Adrenal gland (tissue), 12 donors: ENCODE measurements around the gene INKA1. TPM values are rescaled to one million over a fixed set of nuclear protein-coding genes. Genes with fewer than 3 reads are reported as not detected.

Experiments
- DNase-seq, 7 donors: peaks; one replicate each; pipeline ENCODE4 v3.0.0-alpha.2; 2019 to 2020
- H3K27ac ChIP-seq, 5 donors: fragments of 200-600 bp; sonication (generic) in 4 of 5; 1 replicate in 3 of 5; 2 replicates in 2 of 5; pipeline versions ENCODE4 v1.5.1 to v1.8.0; 2016 to 2020; ENCODE audit warnings: mild to moderate bottlenecking in 1 of 5
- H3K27me3 ChIP-seq: fragments of 200-600 bp; 2 replicates; pipeline ENCODE4 v1.8.0; 2021
- H3K36me3 ChIP-seq, 2 donors: fragments of 200-600 bp; replicated peaks in 1 of 2; 1 replicate in 1 of 2; 2 replicates in 1 of 2; pipeline versions ENCODE4 v1.5.1 to v1.8.0; 2018 to 2022
- H3K4me1 ChIP-seq, 2 donors: fragments of 200-600 bp; replicated peaks in 1 of 2; 1 replicate in 1 of 2; 2 replicates in 1 of 2; pipeline versions ENCODE4 v1.5.1 to v1.8.0; 2018 to 2021
- H3K4me3 ChIP-seq, 4 donors: fragments of 200-600 bp; sonication (generic) in 3 of 4; one replicate each; pipeline ENCODE4 v1.5.1; 2016 to 2018
- H3K9me3 ChIP-seq, 3 donors: fragments of 200-600 bp; sonication (generic) in 1 of 3; replicated peaks in 1 of 3; 1 replicate in 2 of 3; 2 replicates in 1 of 3; pipeline versions ENCODE4 v1.5.1 to v1.8.0; 2016 to 2021
- CTCF ChIP-seq, 6 experiments: fragments of 450-650 bp in 4 of 6; fragments of 200-600 bp in 2 of 6; sonication (generic) in 1 of 6; IDR thresholded peaks; 1 replicate in 5 of 6; 2 replicates in 1 of 6; pipeline versions ENCODE4 v1.5.1 to v1.8.0; 2016 to 2021; ENCODE audit warnings: antibody characterized with exemption in 6 of 6, mild to moderate bottlenecking in 2 of 6, moderate library complexity in 1 of 6
- WGBS, 4 donors: extraction: QIAGEN DNeasy Blood & Tissue Kit in 2 of 4; methylation state at CpG; one replicate each; pipeline versions ENCODE4 v1.1.5 to v1.1.7; 2013 to 2017; 5-methylcytosine and 5-hydroxymethylcytosine counted together
- intact Hi-C, 2 donors: fragments of 100-400 bp; cut with DNase I; formaldehyde crosslinking; loops; one replicate each; pipeline versions ENCODE4 v1.14.1 to v1.15.0; 2022 to 2023
- microRNA-seq, 3 donors: library from miRNA; unstranded; fragments of <30 nt; microRNA quantifications; one replicate each; pipeline ENCODE4, GENCODE V29; 2017 to 2020
- polyA plus RNA-seq, 3 donors: library from polyadenylated mRNA; stranded (reverse); fragments of 200-250 nt in 2 of 3; fragments of 350-450 nt in 1 of 3; fragmentation: Illumina TruSeq in 1 of 3; extraction: RNeasy Lipid Tissue Mini Kit (QIAGEN cat#74804) in 1 of 3; gene quantifications; one replicate each; pipeline ENCODE4 v1.2.3, GENCODE V29; 2013 to 2014
- small RNA-seq, 2 donors: library from RNA; depleted of rRNA; stranded (forward); fragments of <200 nt; gene quantifications; one replicate each; pipeline ENCODE3, GENCODE V24; 2016
- total RNA-seq, 9 donors: library from RNA; depleted of rRNA in 4 of 9; stranded (reverse); fragments of >200 nt in 4 of 9; fragments of 120-200 nt in 1 of 9; fragmentation: NEBNext Ultra II Directional in 1 of 9; extraction: Animal tissue kit (Norgen Biotek cat#: 25700) in 1 of 9; gene quantifications; one replicate each; pipeline versions ENCODE4 v1.1.0 to v1.2.4, GENCODE V29; 2013 to 2023
- donor health status: healthy with polysubstance abuse.
- donor health status: Bipolar disorder and iron deficiency.
- donor health status: DM: yes; HTN: yes; CAD: no.
- donor health status: DM: no; HTN: no; CAD: no.
- donor health status: DM: no; HTN: no; CAD: no.
- donor health status: DM: yes; HTN: yes; CAD: no.

The INKA1 gene
- total and polyA plus RNA-seq, 12 donors: 0.35 to 15.2 (median 3.4) TPM

GRCh38 chr3:49845694-49846093 is 42.6 kb downstream of the INKA1 start:
- WGBS, 4 donors: 82 to 98% (median 88%) methylated on average over 3 of the region's 3 CpGs
- intact Hi-C loops: loop anchor here in 1 of 2 donors (2.0 kb wide), 1 partner anchor 49 kb away; no protein-coding TSS in a partner anchor
- H3K4me1 ChIP-seq: no peaks in the 10 kb centered on the region
- H3K9me3 ChIP-seq: no peaks in the 10 kb centered on the region
- no peak overlapping the region for H3K27ac ChIP-seq
- no peak for DNase-seq
- no peaks in the 10 kb centered on the region for H3K27me3 ChIP-seq
- H3K36me3 ChIP-seq: no peaks in the 10 kb centered on the region
- H3K4me3 ChIP-seq: no peak overlapping the region
- no peak for TF ChIP-seq CTCF (IDR thresholded peaks at IDR 0.05)

Small RNA genes within 50 kb of the gene (microRNA-seq; reads per million reads assigned to microRNA genes)
- gene MIR5193: 0 to 1.3 (median 0.38) reads per million in 3 donors

Small RNA genes within 50 kb of the gene (small RNA-seq; reads per million reads assigned to genes)
- gene COX6CP14: 0 reads per million in 2 donors

Other genes with a start within 250 kb of the INKA1 start
- 1 to 10 TPM in 8 of 9 donors, under 1 TPM in 1; 0.72 to 4.6 (median 1.6) TPM for gene BSN, start 248.8 kb upstream of the INKA1 start, total RNA-seq
- 1 to 10 TPM in 2 of 3 donors, under 1 TPM in 1; 0.27 to 3.9 (median 1.3) TPM for gene BSN, start 248.8 kb upstream of the INKA1 start, polyA plus RNA-seq
- gene APEH, start 128.9 kb upstream of the INKA1 start, total RNA-seq: 100 to 1,000 TPM in 7 of 9 donors, 10 to 100 TPM in 2; 86.6 to 166 (median 128) TPM
- 100 to 1,000 TPM in 1 of 3 donors, 10 to 100 TPM in 2; 36.5 to 124 (median 45.9) TPM for gene APEH, start 128.9 kb upstream of the INKA1 start, polyA plus RNA-seq
- 10 to 100 TPM; 13.4 to 92.0 (median 45.0) TPM for gene MST1, start 113.8 kb upstream of the INKA1 start, total RNA-seq
- gene MST1, start 113.8 kb upstream of the INKA1 start, polyA plus RNA-seq: 100 to 1,000 TPM in 2 of 3 donors, 1 to 10 TPM in 1; 7.5 to 241 (median 240) TPM
- 10 to 100 TPM; 19.5 to 62.3 (median 37.3) TPM for gene RNF123, start 113.7 kb upstream of the INKA1 start, total RNA-seq
- 10 to 100 TPM; 35.1 to 59.6 (median 48.8) TPM for gene RNF123, start 113.7 kb upstream of the INKA1 start, polyA plus RNA-seq
- 1 to 10 TPM in 3 of 9 donors, under 1 TPM in 3, not detected in 3; 0.28 to 1.3 (median 0.79) TPM for gene AMIGO3, start 83.6 kb upstream of the INKA1 start, total RNA-seq
- 1 to 10 TPM in 2 of 3 donors, not detected in 1; 2.2 to 3.0 TPM for gene AMIGO3, start 83.6 kb upstream of the INKA1 start, polyA plus RNA-seq
- 100 to 1,000 TPM in 1 of 9 donors, 10 to 100 TPM in 8; 22.3 to 141 (median 30.4) TPM for gene GMPPB, start 79.3 kb upstream of the INKA1 start, total RNA-seq
- gene GMPPB, start 79.3 kb upstream of the INKA1 start, polyA plus RNA-seq: 10 to 100 TPM; 11.2 to 38.5 (median 20.2) TPM
- gene IP6K1, start 16.7 kb upstream of the INKA1 start, total RNA-seq: 10 to 100 TPM; 25.6 to 73.9 (median 50.9) TPM
- gene IP6K1, start 16.7 kb upstream of the INKA1 start, polyA plus RNA-seq: 10 to 100 TPM; 12.3 to 29.5 (median 14.2) TPM
- gene CDHR4, start 3.4 kb upstream of the INKA1 start, total RNA-seq: under 1 TPM in 2 of 9 donors, not detected in 7; 0.23 to 0.25 TPM
- gene CDHR4, start 3.4 kb upstream of the INKA1 start, polyA plus RNA-seq: under 1 TPM in 1 of 3 donors, not detected in 2; 0.17 TPM
- 100 to 1,000 TPM in 1 of 9 donors, 10 to 100 TPM in 8; 27.8 to 102 (median 52.3) TPM for gene UBA7, start 10.7 kb downstream of the INKA1 start, total RNA-seq
- 100 to 1,000 TPM in 2 of 3 donors, 10 to 100 TPM in 1; 17.5 to 232 (median 136) TPM for gene UBA7, start 10.7 kb downstream of the INKA1 start, polyA plus RNA-seq
- gene TRAIP, start 53.3 kb downstream of the INKA1 start, total RNA-seq: 1 to 10 TPM in 8 of 9 donors, under 1 TPM in 1; 0.60 to 6.9 (median 2.3) TPM
- gene TRAIP, start 53.3 kb downstream of the INKA1 start, polyA plus RNA-seq: 1 to 10 TPM; 2.1 to 3.3 (median 2.2) TPM
- gene CAMKV, start 66.6 kb downstream of the INKA1 start, total RNA-seq: 1 to 10 TPM in 2 of 9 donors, under 1 TPM in 3, not detected in 4; 0.27 to 1.5 (median 0.67) TPM
- 1 to 10 TPM in 1 of 3 donors, under 1 TPM in 2; 0.27 to 1.1 (median 0.55) TPM for gene CAMKV, start 66.6 kb downstream of the INKA1 start, polyA plus RNA-seq
- gene MST1R, start 100.6 kb downstream of the INKA1 start, total RNA-seq: 1 to 10 TPM in 1 of 9 donors, under 1 TPM in 7, not detected in 1; 0.33 to 1.2 (median 0.60) TPM
- 1 to 10 TPM in 2 of 3 donors, under 1 TPM in 1; 0.18 to 2.5 (median 2.0) TPM for gene MST1R, start 100.6 kb downstream of the INKA1 start, polyA plus RNA-seq
- 10 to 100 TPM; 11.5 to 21.9 (median 14.6) TPM for gene MON1A, start 126.5 kb downstream of the INKA1 start, total RNA-seq
- 10 to 100 TPM; 10.6 to 14.2 (median 12.9) TPM for gene MON1A, start 126.5 kb downstream of the INKA1 start, polyA plus RNA-seq
- gene RBM6, start 136.9 kb downstream of the INKA1 start, total RNA-seq: 100 to 1,000 TPM in 3 of 9 donors, 10 to 100 TPM in 6; 34.8 to 129 (median 70.4) TPM
- 100 to 1,000 TPM in 2 of 3 donors, 10 to 100 TPM in 1; 54.6 to 700 (median 224) TPM for gene RBM6, start 136.9 kb downstream of the INKA1 start, polyA plus RNA-seq